ENCODE data around the gene DLG1. TPM values are rescaled to one million over a fixed set of nuclear protein-coding genes. Genes with fewer than 3 reads are reported as not detected.
A peak's percentile ranks its signal among the peaks of the same experiment; 100 is the strongest.

Gene DLG1
- total and polyA plus RNA-seq, 2 experiments from 2014 or later = 54.8 to 128 TPM

GRCh38 chr3:197302033-197302432 lies 3.6 kb upstream of the DLG1 start:
- H3K27ac ChIP-seq = no peak overlapping the region
- no peaks in the 10 kb centered on the region for H3K27me3 ChIP-seq
- no peak overlapping the region for H3K4me2 ChIP-seq
- no peaks in the 10 kb centered on the region for H3K9me2 ChIP-seq (replicated peaks; ENCODE audit: insufficient read depth)
- no peaks in the 10 kb centered on the region for H3K36me3 ChIP-seq (replicated peaks; ENCODE audit: insufficient read depth, low read depth)
- TF ChIP-seq CTCF (IDR thresholded peaks at IDR 0.05; ENCODE audit: poor library complexity) (no peak), EZH2phosphoT487 (IDR thresholded peaks at IDR 0.05; ENCODE audit: low read depth, severe bottlenecking, unreplicated experiment) (no peak), EZH2 (IDR thresholded peaks at IDR 0.05; ENCODE audit: borderline replicate concordance) (no peak)
- H3K9me3 ChIP-seq (ENCODE audit: low read depth) = no peaks in the 10 kb centered on the region
- 92% methylated on average over 3 of the region's 3 CpGs for WGBS (ENCODE audit: low lambda C conversion rate, missing lambda C conversion rate)
- no peak overlapping the region for H3K4me3 ChIP-seq
- peaks cover 6% of the 10 kb centered on the region for H3K79me2 ChIP-seq
- H2AFZ ChIP-seq = no peak overlapping the region
- no peak for DNase-seq (ENCODE audit: low spot score)
- H3K4me1 ChIP-seq (ENCODE audit: insufficient read depth) = peaks cover 12% of the 10 kb centered on the region
- H4K20me1 ChIP-seq (ENCODE audit: insufficient read depth, poor library complexity, severe bottlenecking) = no peaks in the 10 kb centered on the region

- no peaks in the 10 kb centered on the region for H3K9me3 ChIP-seq (ENCODE audit: low read depth)
Observed at GRCh38 chr3:197300361-197300760, 1.9 kb upstream of the DLG1 start.

GRCh38 chr3:197298945-197299854 lies 788 bp upstream of the DLG1 start:
- Histone ChIP-seq H3K4me3 (peak overlapping the region; percentile 67), H3K9me3 (ENCODE audit: low read depth) (no peaks in the 10 kb centered on the region), H4K20me1 (ENCODE audit: insufficient read depth, poor library complexity, severe bottlenecking) (peaks cover 19% of the 10 kb centered on the region), H3K27me3 (no peaks in the 10 kb centered on the region), H3K27ac (peak overlapping the region; percentile 95), H3K9me2 (replicated peaks; ENCODE audit: insufficient read depth) (no peaks in the 10 kb centered on the region), H3K36me3 (replicated peaks; ENCODE audit: insufficient read depth, low read depth) (no peaks in the 10 kb centered on the region), H3K4me1 (ENCODE audit: insufficient read depth) (peaks cover 29% of the 10 kb centered on the region), H3K79me2 (peaks cover 35% of the 10 kb centered on the region), H3K4me2 (peak overlapping the region; percentile 91), H2AFZ (peak overlapping the region; percentile 84)
- peak; percentile 72 for DNase-seq (ENCODE audit: low spot score)
- TF ChIP-seq CTCF (IDR thresholded peaks at IDR 0.05; ENCODE audit: poor library complexity) = no peak
- TF ChIP-seq EZH2phosphoT487 (IDR thresholded peaks at IDR 0.05; ENCODE audit: low read depth, severe bottlenecking, unreplicated experiment) = no peak
- no peak for TF ChIP-seq EZH2 (IDR thresholded peaks at IDR 0.05; ENCODE audit: borderline replicate concordance)
- WGBS (ENCODE audit: low lambda C conversion rate, missing lambda C conversion rate) = 13% methylated on average over 42 of the region's 42 CpGs

More at GRCh38 chr3:197300361-197300760, 1.9 kb upstream of the DLG1 start:
- Histone ChIP-seq H4K20me1 (ENCODE audit: insufficient read depth, poor library complexity, severe bottlenecking) (peaks cover 13% of the 10 kb centered on the region), H3K4me1 (ENCODE audit: insufficient read depth) (peaks cover 22% of the 10 kb centered on the region), H3K36me3 (replicated peaks; ENCODE audit: insufficient read depth, low read depth) (no peaks in the 10 kb centered on the region), H3K9me2 (replicated peaks; ENCODE audit: insufficient read depth) (no peaks in the 10 kb centered on the region), H3K27ac (peak overlapping the region; percentile 95), H3K4me3 (no peak overlapping the region), H3K79me2 (peaks cover 23% of the 10 kb centered on the region), H2AFZ (no peak overlapping the region), H3K4me2 (peak overlapping the region; percentile 91), H3K27me3 (no peaks in the 10 kb centered on the region)
- WGBS (ENCODE audit: low lambda C conversion rate, missing lambda C conversion rate) = 86% methylated on average over 7 of the region's 7 CpGs
- DNase-seq (ENCODE audit: low spot score) = no peak
- TF ChIP-seq EZH2 (IDR thresholded peaks at IDR 0.05; ENCODE audit: borderline replicate concordance) (no peak), CTCF (IDR thresholded peaks at IDR 0.05; ENCODE audit: poor library complexity) (no peak), EZH2phosphoT487 (IDR thresholded peaks at IDR 0.05; ENCODE audit: low read depth, severe bottlenecking, unreplicated experiment) (no peak)
